HCT116 (cell line): Measurements from ENCODE around the gene MAGEB18. TPM values are rescaled to one million over a fixed set of nuclear protein-coding genes. Genes with fewer than 3 reads are reported as not detected.

Experiments
- total RNA-seq: library from RNA; stranded (reverse); gene quantifications from one replicate; pipeline ENCODE4 v1.2.1, GENCODE V29; 2021; ENCODE audit not compliant: unreplicated experiment

Gene MAGEB18
- total RNA-seq, 1 experiment from 2014 or later: not detected

Other genes with a start within 250 kb of the MAGEB18 start
- gene MAGEB6B, start 22.3 kb downstream of the MAGEB18 start, total RNA-seq: not detected
- gene MAGEB6, start 54.1 kb downstream of the MAGEB18 start, total RNA-seq: not detected
- gene MAGEB5, start 77.8 kb downstream of the MAGEB18 start, total RNA-seq: not detected